HepG2 (cell line): ENCODE results near the gene KCNQ2.
A peak's percentile ranks its signal among the peaks of the same experiment; 100 is the strongest.

Experiments used
- EHMT2 ChIP-seq: fragments of 200-600 bp; sonication (generic); IDR thresholded peaks from 2 replicates; pipeline ENCODE4 v1.7.0; 2017; ENCODE audit warnings: antibody characterized with exemption, low read depth, low read length, borderline replicate concordance
- FOSL2 ChIP-seq: sonication (generic); formaldehyde crosslinking; IDR thresholded peaks from 2 replicates; pipeline ENCODE4 v1.4.0; 2020; ENCODE audit warnings: missing genetic modification reagents
- KAT2B ChIP-seq: fragments of 150-350 bp; IDR thresholded peaks from 2 replicates; pipeline ENCODE4 v1.6.1; 2014; ENCODE audit warnings: low read depth, low read length, borderline replicate concordance
- POLR2A ChIP-seq, 2 experiments: IDR thresholded peaks; 2 replicates each; pipeline ENCODE4 v1.6.1; 2011; ENCODE audit warnings: low read depth in 2 of 2, low read length in 2 of 2, mild to moderate bottlenecking in 1 of 2, moderate library complexity in 1 of 2; ENCODE audit not compliant: insufficient read depth in 1 of 2
- XBP1 ChIP-seq: sonication (generic); formaldehyde crosslinking; IDR thresholded peaks from 2 replicates; pipeline ENCODE4 v1.5.0; 2020; ENCODE audit warnings: missing genetic modification reagents
- ZNF24 ChIP-seq: fragments of 450-650 bp; IDR thresholded peaks from 2 replicates; pipeline ENCODE4 v1.6.1; 2017; ENCODE audit warnings: antibody characterized with exemption, mild to moderate bottlenecking
- ZNF343 ChIP-seq: sonication (generic); formaldehyde crosslinking; IDR thresholded peaks from 2 replicates; pipeline ENCODE4 v1.4.0; 2020; ENCODE audit warnings: mild to moderate bottlenecking, missing genetic modification reagents
- TF ChIP-seq, protein P1 (sequence below): sonication (generic); formaldehyde crosslinking; IDR thresholded peaks from 2 replicates; pipeline ENCODE4 v1.5.1; 2020; ENCODE audit warnings: missing genetic modification reagents, mild to moderate bottlenecking, borderline replicate concordance
- TF ChIP-seq, protein P2 (sequence below): sonication (generic); formaldehyde crosslinking; IDR thresholded peaks from 2 replicates; pipeline ENCODE4 v1.4.0; 2020; ENCODE audit warnings: missing genetic modification reagents
- TF ChIP-seq, protein P3 (sequence below): sonication (generic); formaldehyde crosslinking; IDR thresholded peaks from 2 replicates; pipeline ENCODE4 v1.5.0; 2020; ENCODE audit warnings: mild to moderate bottlenecking, missing genetic modification reagents, moderate library complexity

DNA sequence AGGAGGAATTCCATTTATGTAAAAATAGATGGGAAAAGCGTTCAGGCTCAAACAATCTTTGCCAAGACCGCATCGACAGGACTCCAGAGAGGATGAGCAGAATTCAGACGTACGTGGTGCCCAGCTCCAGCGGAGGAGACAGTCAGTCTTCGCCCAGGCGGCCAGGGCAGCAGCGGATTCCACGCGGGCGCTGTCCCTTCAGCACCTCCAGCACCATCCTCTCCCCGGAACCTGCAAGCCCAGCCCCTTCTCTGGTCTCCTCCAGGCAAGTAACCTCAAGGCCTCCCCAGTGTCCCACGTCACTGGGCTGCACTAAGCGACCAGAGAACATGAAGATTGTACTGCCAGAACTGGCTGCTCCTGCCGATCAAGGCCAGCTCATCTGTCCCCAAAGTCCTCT lies 2.8 kb upstream of the KCNQ2 start:
- TF ChIP-seq POLR2A (IDR thresholded peaks at IDR 0.05; ENCODE audit: insufficient read depth in 1 of 2, low read depth in 2 of 2, low read length in 2 of 2) (no peak), FOSL2 (CRISPR knock-in tag) (no peak), ZNF24 (no peak), KAT2B (no peak), ZNF343 (CRISPR knock-in tag) (no peak), XBP1 (CRISPR knock-in tag) (no peak), EHMT2 (0 out of 2 replicates have a peak, but pooled peaks have one; percentile 27)
- TF ChIP-seq, protein P1, sequence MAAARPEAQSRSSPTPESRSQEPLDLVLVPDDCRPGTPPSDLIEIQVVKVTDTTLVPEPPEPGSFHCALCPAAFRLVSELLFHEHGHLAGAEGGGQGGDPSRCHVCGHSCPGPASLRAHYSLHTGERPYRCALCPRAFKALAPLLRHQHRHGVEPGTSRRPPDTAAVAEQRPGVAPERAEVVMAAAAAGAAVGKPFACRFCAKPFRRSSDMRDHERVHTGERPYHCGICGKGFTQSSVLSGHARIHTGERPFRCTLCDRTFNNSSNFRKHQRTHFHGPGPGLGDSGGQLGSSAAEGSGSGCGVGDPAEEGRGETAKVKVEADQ: no peak
- TF ChIP-seq, protein P2, sequence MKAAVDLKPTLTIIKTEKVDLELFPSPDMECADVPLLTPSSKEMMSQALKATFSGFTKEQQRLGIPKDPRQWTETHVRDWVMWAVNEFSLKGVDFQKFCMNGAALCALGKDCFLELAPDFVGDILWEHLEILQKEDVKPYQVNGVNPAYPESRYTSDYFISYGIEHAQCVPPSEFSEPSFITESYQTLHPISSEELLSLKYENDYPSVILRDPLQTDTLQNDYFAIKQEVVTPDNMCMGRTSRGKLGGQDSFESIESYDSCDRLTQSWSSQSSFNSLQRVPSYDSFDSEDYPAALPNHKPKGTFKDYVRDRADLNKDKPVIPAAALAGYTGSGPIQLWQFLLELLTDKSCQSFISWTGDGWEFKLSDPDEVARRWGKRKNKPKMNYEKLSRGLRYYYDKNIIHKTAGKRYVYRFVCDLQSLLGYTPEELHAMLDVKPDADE (CRISPR knock-in tag): no peak
- TF ChIP-seq, protein P3, sequence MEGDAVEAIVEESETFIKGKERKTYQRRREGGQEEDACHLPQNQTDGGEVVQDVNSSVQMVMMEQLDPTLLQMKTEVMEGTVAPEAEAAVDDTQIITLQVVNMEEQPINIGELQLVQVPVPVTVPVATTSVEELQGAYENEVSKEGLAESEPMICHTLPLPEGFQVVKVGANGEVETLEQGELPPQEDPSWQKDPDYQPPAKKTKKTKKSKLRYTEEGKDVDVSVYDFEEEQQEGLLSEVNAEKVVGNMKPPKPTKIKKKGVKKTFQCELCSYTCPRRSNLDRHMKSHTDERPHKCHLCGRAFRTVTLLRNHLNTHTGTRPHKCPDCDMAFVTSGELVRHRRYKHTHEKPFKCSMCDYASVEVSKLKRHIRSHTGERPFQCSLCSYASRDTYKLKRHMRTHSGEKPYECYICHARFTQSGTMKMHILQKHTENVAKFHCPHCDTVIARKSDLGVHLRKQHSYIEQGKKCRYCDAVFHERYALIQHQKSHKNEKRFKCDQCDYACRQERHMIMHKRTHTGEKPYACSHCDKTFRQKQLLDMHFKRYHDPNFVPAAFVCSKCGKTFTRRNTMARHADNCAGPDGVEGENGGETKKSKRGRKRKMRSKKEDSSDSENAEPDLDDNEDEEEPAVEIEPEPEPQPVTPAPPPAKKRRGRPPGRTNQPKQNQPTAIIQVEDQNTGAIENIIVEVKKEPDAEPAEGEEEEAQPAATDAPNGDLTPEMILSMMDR: no peak
